Activated CD8-positive, alpha-beta memory T cell treated with anti-CD3 and anti-CD28 coated beads, Interleukin-2, amount 50 U/mL, for 1 hour (primary cell): ENCODE data around the gene SND1.

Source experiments
- DNase-seq: peaks from one replicate; pipeline ENCODE4 v3.0.0-alpha.2; 2020; ENCODE audit errors: extremely low read depth

Gene SND1

GRCh38 chr7:127905021-127905420 lies 253.0 kb downstream of the SND1 start:
- no peak for DNase-seq

GRCh38 chr7:127905491-127906330 lies 253.7 kb downstream of the SND1 start:
- no peak for DNase-seq

- DNase-seq = no peak
These were observed 255.4 kb downstream of the SND1 start for GRCh38 chr7:127907110-127908040.

- DNase-seq = no peak
These were observed 256.6 kb downstream of the SND1 start for GRCh38 chr7:127908430-127909258.

GRCh38 chr7:127909424-127910152 lies 257.6 kb downstream of the SND1 start:
- no peak for DNase-seq

GRCh38 chr7:127910670-127911069 lies 258.7 kb downstream of the SND1 start:
- DNase-seq = no peak

- DNase-seq = no peak
These were observed 260.0 kb downstream of the SND1 start for GRCh38 chr7:127911968-127912511.

- no peak for DNase-seq
These were observed 260.9 kb downstream of the SND1 start for GRCh38 chr7:127912901-127913300.

GRCh38 chr7:127913686-127914085 lies 261.7 kb downstream of the SND1 start:
- DNase-seq = no peak

- DNase-seq = no peak
These were observed 262.7 kb downstream of the SND1 start for GRCh38 chr7:127914693-127915092.

- DNase-seq = no peak
These were observed 264.7 kb downstream of the SND1 start for GRCh38 chr7:127916735-127917134.

- DNase-seq = no peak
These were observed 266.1 kb downstream of the SND1 start for GRCh38 chr7:127918130-127918529.

GRCh38 chr7:127920787-127921438 lies 268.9 kb downstream of the SND1 start:
- DNase-seq = no peak

GRCh38 chr7:127922656-127923055 lies 270.7 kb downstream of the SND1 start:
- DNase-seq = no peak

- no peak for DNase-seq
These were observed 272.9 kb downstream of the SND1 start for GRCh38 chr7:127924874-127925273.

- no peak for DNase-seq
These were observed 275.3 kb downstream of the SND1 start for GRCh38 chr7:127927348-127927696.

GRCh38 chr7:127928222-127928621 lies 276.2 kb downstream of the SND1 start:
- DNase-seq = no peak

- DNase-seq = no peak
These were observed 276.9 kb downstream of the SND1 start for GRCh38 chr7:127928852-127929251.

GRCh38 chr7:127930341-127931328 lies 278.6 kb downstream of the SND1 start:
- no peak for DNase-seq
